CD14-positive monocyte (primary cell): ENCODE data around the gene IFIT1. TPM values are rescaled to one million over a fixed set of nuclear protein-coding genes. Genes with fewer than 3 reads are reported as not detected.
A peak's percentile ranks its signal among the peaks of the same experiment; 100 is the strongest.
"Not testable (repeated sequence)": the region's sequence is repeated elsewhere in the genome, so short reads cannot be mapped to it uniquely, and the experiment has no call there.

Source experiments
- DNase-seq, 3 donors: peaks; one replicate each; pipeline ENCODE4 v3.0.0-alpha.2; 2011 to 2022
- H2AFZ ChIP-seq: 2 replicates; pipeline ENCODE4 v1.6.0; 2012; ENCODE audit warnings: mild to moderate bottlenecking, low read depth, low read length, inconsistent platforms; ENCODE audit not compliant: insufficient read depth, poor library complexity, severe bottlenecking
- H3K27ac ChIP-seq, 2 donors: 1 replicate in 1 of 2; 2 replicates in 1 of 2; pipeline ENCODE4 v1.5.1; 2012 to 2013; ENCODE audit warnings: low read length in 2 of 2, control low read depth in 1 of 2, inconsistent platforms in 1 of 2, low read depth in 1 of 2, mild to moderate bottlenecking in 1 of 2
- H3K27me3 ChIP-seq, 2 donors: one replicate each; pipeline versions ENCODE4 v1.6.0 to v1.6.1; 2011 to 2013; ENCODE audit warnings: low read length in 2 of 2; ENCODE audit not compliant: control insufficient read depth in 2 of 2, insufficient read depth in 2 of 2
- H3K36me3 ChIP-seq, 2 donors: replicated peaks in 1 of 2; 1 replicate in 1 of 2; 2 replicates in 1 of 2; pipeline versions ENCODE4 v1.5.1 to v1.6.1; 2012 to 2013; ENCODE audit warnings: low read length in 2 of 2, control low read depth in 1 of 2, inconsistent platforms in 1 of 2, mild to moderate bottlenecking in 1 of 2; ENCODE audit not compliant: insufficient read depth in 2 of 2, control insufficient read depth in 1 of 2
- H3K4me1 ChIP-seq, 2 donors: 1 replicate in 1 of 2; 2 replicates in 1 of 2; pipeline versions ENCODE4 v1.5.1 to v1.6.1; 2012 to 2013; ENCODE audit warnings: low read length in 2 of 2, control low read depth in 1 of 2, inconsistent platforms in 1 of 2, mild to moderate bottlenecking in 1 of 2, moderate library complexity in 1 of 2; ENCODE audit not compliant: insufficient read depth in 2 of 2, control insufficient read depth in 1 of 2
- H3K4me2 ChIP-seq: replicated peaks from 2 replicates; pipeline ENCODE3; 2012; ENCODE audit warnings: low read length, moderate library complexity, mild to moderate bottlenecking; ENCODE audit not compliant: poor library complexity, severe bottlenecking; ENCODE audit errors: extremely low read depth
- H3K4me3 ChIP-seq, 3 experiments: fragments of 200-600 bp in 1 of 3; sonication (generic) in 1 of 3; replicated peaks in 1 of 3; 1 replicate in 2 of 3; 2 replicates in 1 of 3; pipeline ENCODE4 v1.5.1; 2011 to 2013; ENCODE audit warnings: low read length in 3 of 3, mild to moderate bottlenecking in 3 of 3, control low read depth in 2 of 3, low read depth in 2 of 3, inconsistent platforms in 1 of 3, moderate library complexity in 1 of 3
- H3K79me2 ChIP-seq: 2 replicates; pipeline ENCODE4 v1.6.0; 2012; ENCODE audit warnings: mild to moderate bottlenecking, control low read depth, inconsistent platforms, low read length, moderate library complexity; ENCODE audit not compliant: insufficient read depth
- H3K9ac ChIP-seq: 2 replicates; pipeline ENCODE4 v1.6.0; 2017; ENCODE audit warnings: low read length, mild to moderate bottlenecking; ENCODE audit not compliant: insufficient read depth, poor library complexity, severe bottlenecking
- H3K9me3 ChIP-seq, 2 donors: replicated peaks in 1 of 2; 1 replicate in 1 of 2; 2 replicates in 1 of 2; pipeline versions ENCODE4 v1.5.1 to v1.6.1; 2012 to 2013; ENCODE audit warnings: low read length in 2 of 2, control low read depth in 1 of 2; ENCODE audit not compliant: control insufficient read depth in 1 of 2, insufficient read depth in 1 of 2
- H4K20me1 ChIP-seq: 2 replicates; pipeline ENCODE4 v1.6.0; 2012; ENCODE audit warnings: mild to moderate bottlenecking, low read length, control low read depth, moderate library complexity; ENCODE audit not compliant: insufficient read depth
- H3K27ac Mint-ChIP-seq, 7 donors: one replicate each; pipeline ENCODE4 v1.8.0; 2020; ENCODE audit warnings: mild to moderate bottlenecking in 7 of 7, mixed read lengths in 7 of 7, moderate library complexity in 6 of 7, inconsistent platforms in 2 of 7
- H3K27me3 Mint-ChIP-seq, 3 donors: one replicate each; pipeline ENCODE4 v1.8.0; 2021 to 2022; ENCODE audit warnings: low read depth in 3 of 3, mild to moderate bottlenecking in 3 of 3, mixed read lengths in 3 of 3, moderate library complexity in 3 of 3, inconsistent platforms in 1 of 3
- H3K36me3 Mint-ChIP-seq, 2 donors: one replicate each; pipeline ENCODE4 v1.8.0; 2020; ENCODE audit warnings: mixed read lengths in 2 of 2, inconsistent platforms in 1 of 2, mild to moderate bottlenecking in 1 of 2
- H3K4me1 Mint-ChIP-seq: one replicate; pipeline ENCODE4 v1.8.0; 2020; ENCODE audit warnings: mild to moderate bottlenecking, mixed read lengths
- H3K4me3 Mint-ChIP-seq, 2 donors: one replicate each; pipeline ENCODE4 v1.8.0; 2020; ENCODE audit warnings: mild to moderate bottlenecking in 2 of 2, mixed read lengths in 2 of 2, moderate library complexity in 1 of 2
- H3K9me3 Mint-ChIP-seq, 7 donors: one replicate each; pipeline ENCODE4 v1.8.0; 2020 to 2022; ENCODE audit warnings: mixed read lengths in 7 of 7, mild to moderate bottlenecking in 6 of 7, moderate library complexity in 6 of 7, inconsistent platforms in 2 of 7
- CTCF ChIP-seq: fragments of 200-600 bp; IDR thresholded peaks from one replicate; pipeline ENCODE4 v1.8.0; 2022; ENCODE audit warnings: antibody characterized with exemption, mild to moderate bottlenecking
- WGBS: methylation state at CpG from one replicate; pipeline ENCODE4 v1.1.5; 2013; ENCODE audit warnings: missing lambda C conversion rate; ENCODE audit not compliant: insufficient coverage; 5-methylcytosine and 5-hydroxymethylcytosine counted together
- intact Hi-C, 2 donors: fragments of 100-400 bp; cut with micrococcal nuclease; formaldehyde crosslinking; loops; one replicate each; pipeline versions ENCODE4 v1.15.0 to v1.15.1; 2023
- polyA plus RNA-seq, 3 donors: library from polyadenylated mRNA; depleted of rRNA in 1 of 3; unstranded in 2 of 3; stranded (reverse) in 1 of 3; fragments of 300-500 nt in 2 of 3; fragments of >200 nt in 1 of 3; fragmentation: Illumina TruSeq in 2 of 3; gene quantifications; 1 replicate in 2 of 3; 2 replicates in 1 of 3; pipeline ENCODE4 v1.2.3, GENCODE V29; 2012 to 2021

Gene IFIT1
- polyA plus RNA-seq, 3 donors, result 4.8 to 17.1 (median 12.1) TPM

- no peaks in the 10 kb centered on the region for H4K20me1 ChIP-seq
- no peaks in the 10 kb centered on the region for H3K36me3 ChIP-seq
- H3K79me2 ChIP-seq, result no peaks in the 10 kb centered on the region
- Mint-ChIP-seq H3K4me1 (peaks cover 67% of the 10 kb centered on the region), H3K9me3 (no peaks in the 10 kb centered on the region), H3K27ac (no peak overlapping the region), H3K36me3 (peaks cover 1 to 3% of the 10 kb centered on the region in 2 donors), H3K27me3 (no peaks in the 10 kb centered on the region), H3K4me3 (no peak overlapping the region)
- TF ChIP-seq CTCF, result no peak
- DNase-seq, result no peak
- no peak overlapping the region for H3K27ac ChIP-seq
- H3K4me3 ChIP-seq, result no peak overlapping the region
- intact Hi-C loops, result no loop called here
- H3K9ac ChIP-seq, result no peak overlapping the region
- no peak overlapping the region for H3K4me2 ChIP-seq
- WGBS, result no CpG with 5 or more reads among the region's 2 CpGs
- peaks cover 50 to 58% of the 10 kb centered on the region in 2 donors for H3K4me1 ChIP-seq
- H3K27me3 ChIP-seq, result no peaks in the 10 kb centered on the region
- no peak overlapping the region for H2AFZ ChIP-seq
- H3K9me3 ChIP-seq, result no peaks in the 10 kb centered on the region
These were observed 43.4 kb upstream of the IFIT1 start for GRCh38 chr10:89348975-89349374.

- Histone ChIP-seq H2AFZ (peak overlapping the region; percentile 4), H3K27ac (peak overlapping the region in 1 of 2 donors; percentile 28), H3K4me3 (peak overlapping the region in 1 of 3 experiments; percentile 13), H3K4me1 (peaks cover 48 to 54% of the 10 kb centered on the region in 2 donors), H3K4me2 (peak overlapping the region; percentile 24)
- H3K36me3 Mint-ChIP-seq, H4K20me1 ChIP-seq, H3K9me3 Mint-ChIP-seq, H3K27me3 ChIP-seq, H3K27me3 Mint-ChIP-seq, H3K9ac ChIP-seq, H3K79me2 ChIP-seq, H3K36me3 ChIP-seq, H3K9me3 ChIP-seq, intact Hi-C loops: not testable (repeated sequence)
- peak overlapping the region; percentile 24 to 63 for H3K4me3 Mint-ChIP-seq
- WGBS, result 0% methylated on average over 1 of the region's 7 CpGs
- peaks cover 64% of the 10 kb centered on the region for H3K4me1 Mint-ChIP-seq
- H3K27ac Mint-ChIP-seq, result peak overlapping the region; percentile 13 to 77 (median 55)
- peak in 1 of 3 donors; percentile 17 for DNase-seq
These were observed 41.6 kb upstream of the IFIT1 start for GRCh38 chr10:89350631-89351315.
